ENCODE measurements around the gene OR2Z1. TPM values are rescaled to one million over a fixed set of nuclear protein-coding genes. Genes with fewer than 3 reads are reported as not detected.
"Not testable (repeated sequence)": the region's sequence is repeated elsewhere in the genome, so short reads cannot be mapped to it uniquely, and the experiment has no call there.

The OR2Z1 gene
- total RNA-seq, 1 experiment from 2014 or later = not detected

- ChIA-PET CTCF (no interaction called here), POLR2A (no interaction called here)
- Histone ChIP-seq H3K9me3 (ENCODE audit: control insufficient read depth, insufficient read depth, low read depth, low read length) (no peaks in the 10 kb centered on the region), H3K36me3 (ENCODE audit: control insufficient read depth, insufficient read depth, low read length) (no peaks in the 10 kb centered on the region), H3K4me3 (ENCODE audit: low read depth in 2 of 2, low read length in 2 of 2) (no peak overlapping the region), H3K4me1 (ENCODE audit: control insufficient read depth, insufficient read depth, low read length) (no peaks in the 10 kb centered on the region), H3K27me3 (ENCODE audit: control insufficient read depth, insufficient read depth, low read length) (no peaks in the 10 kb centered on the region), H3K27ac (ENCODE audit: low read length) (no peak overlapping the region)
- no peak for TF ChIP-seq REST (IDR thresholded peaks at IDR 0.05; ENCODE audit: insufficient read depth in 1 of 2, low read depth in 2 of 2, low read length in 1 of 2)
- no peak for TF ChIP-seq CTCF (IDR thresholded peaks at IDR 0.05)
- no peak for TF ChIP-seq POLR2AphosphoS5 (IDR thresholded peaks at IDR 0.05; ENCODE audit: low read depth, low read length)
- no peak for TF ChIP-seq SIN3A (IDR thresholded peaks at IDR 0.05; ENCODE audit: borderline replicate concordance, insufficient read depth, low read depth, low read length)
- no peak for TF ChIP-seq TCF7L2 (IDR thresholded peaks at IDR 0.05; ENCODE audit: low read depth, low read length)
- no peak for DNase-seq (ENCODE audit: low read depth, low spot score)
- no peak for ATAC-seq
- no TSS peak for BruUV-seq (replicated peaks)
- intact Hi-C loops (cut with micrococcal nuclease; ENCODE audit: unreplicated experiment) (no loop called here), in situ Hi-C loops (cut with HindIII; ENCODE audit: low pct_unique_long_range_greater_than_20kb, low sequenced_read_pairs) (no loop called here)
Measured at GRCh38 chr19:8705742-8706141, 15.7 kb upstream of the OR2Z1 start.

GRCh38 chr19:8710337-8710736 lies 11.1 kb upstream of the OR2Z1 start:
- intact Hi-C loops (cut with micrococcal nuclease; ENCODE audit: unreplicated experiment); H3K4me3 ChIP-seq (ENCODE audit: low read depth in 2 of 2, low read length in 2 of 2); H3K36me3 ChIP-seq (ENCODE audit: control insufficient read depth, insufficient read depth, low read length); H3K27me3 ChIP-seq (ENCODE audit: control insufficient read depth, insufficient read depth, low read length); DNase-seq (ENCODE audit: low read depth, low spot score); POLR2A ChIA-PET; BruUV-seq (replicated peaks); in situ Hi-C loops (cut with HindIII; ENCODE audit: low pct_unique_long_range_greater_than_20kb, low sequenced_read_pairs); CTCF ChIA-PET; H3K9me3 ChIP-seq (ENCODE audit: control insufficient read depth, insufficient read depth, low read depth, low read length); H3K27ac ChIP-seq (ENCODE audit: low read length); H3K4me1 ChIP-seq (ENCODE audit: control insufficient read depth, insufficient read depth, low read length); ATAC-seq: not testable (repeated sequence)

- Histone ChIP-seq H3K27me3 (ENCODE audit: control insufficient read depth, insufficient read depth, low read length) (no peaks in the 10 kb centered on the region), H3K4me3 (ENCODE audit: low read depth in 2 of 2, low read length in 2 of 2) (no peak overlapping the region), H3K27ac (ENCODE audit: low read length) (no peak overlapping the region), H3K36me3 (ENCODE audit: control insufficient read depth, insufficient read depth, low read length) (no peaks in the 10 kb centered on the region), H3K9me3 (ENCODE audit: control insufficient read depth, insufficient read depth, low read depth, low read length) (no peaks in the 10 kb centered on the region), H3K4me1 (ENCODE audit: control insufficient read depth, insufficient read depth, low read length) (no peaks in the 10 kb centered on the region)
- DNase-seq (ENCODE audit: low read depth, low spot score) (no peak), ATAC-seq (no peak)
- in situ Hi-C loops (cut with HindIII; ENCODE audit: low pct_unique_long_range_greater_than_20kb, low sequenced_read_pairs) (no loop called here), intact Hi-C loops (cut with micrococcal nuclease; ENCODE audit: unreplicated experiment) (no loop called here)
- POLR2A ChIA-PET = no interaction called here
- TF ChIP-seq SIN3A (IDR thresholded peaks at IDR 0.05; ENCODE audit: borderline replicate concordance, insufficient read depth, low read depth, low read length) (no peak), TCF7L2 (IDR thresholded peaks at IDR 0.05; ENCODE audit: low read depth, low read length) (no peak), POLR2AphosphoS5 (IDR thresholded peaks at IDR 0.05; ENCODE audit: low read depth, low read length) (no peak), REST (IDR thresholded peaks at IDR 0.05; ENCODE audit: insufficient read depth in 1 of 2, low read depth in 2 of 2, low read length in 1 of 2) (no peak), CTCF (IDR thresholded peaks at IDR 0.05) (no peak)
- CTCF ChIA-PET = no interaction called here
- no TSS peak for BruUV-seq (replicated peaks)
Measured at GRCh38 chr19:8722032-8722431, 598 bp downstream of the OR2Z1 start.
